K562 (cell line): Measurements from ENCODE around the gene COMMD4. TPM values are rescaled to one million over a fixed set of nuclear protein-coding genes. Genes with fewer than 3 reads are reported as not detected.

Experiments
- ATAC-seq: fragments of 200-7000 bp; cut with Tn5 transposase; 3 replicates; pipeline ENCODE4 v1.9.1; 2020; ENCODE audit warnings: moderate library complexity
- BruUV-seq: library from RNA; stranded (reverse); fragments of 400-500 nt; replicated peaks from 2 replicates; lab custom pipeline; 2021; lab: Mats Ljungman, UMichigan
- CTCF ChIA-PET: fragments of 300-600 bp; formaldehyde crosslinking; extraction: SDS; loops from one replicate; lab custom pipeline; 2021; ENCODE audit warnings: low intra/inter-chr PET ratio; lab: Yijun Ruan, JAX
- POLR2A ChIA-PET: fragments of 300-600, 350-650 bp; sonication (Branson Sonifier 250); formaldehyde crosslinking; extraction: SDS; loops from one replicate; lab custom pipeline; 2021; ENCODE audit warnings: antibody characterized with exemption, inconsistent platforms; lab: Yijun Ruan, JAX
- DNase-seq, 4 experiments: peaks; one replicate each; pipeline versions ENCODE4 v3.0.0 to v3.0.0-alpha.2; 2011 to 2018; ENCODE audit warnings: low spot score in 3 of 4, mixed read lengths in 3 of 4; ENCODE audit errors: extremely low read depth in 1 of 4
- FAIRE-seq: peaks from 2 replicates; lab custom pipeline; 2011; peaks lifted over from hg19 to GRCh38; lab: Jason Lieb, UNC
- H2AFZ ChIP-seq: 2 replicates; pipeline ENCODE4 v1.6.0; 2011; ENCODE audit warnings: low read depth, low read length, control low read depth, inconsistent platforms
- H3K27ac ChIP-seq: fragments of 200-600 bp; 3 replicates; pipeline ENCODE4 v1.8.0; 2011; ENCODE audit warnings: low read depth, mild to moderate bottlenecking, control low read depth, inconsistent platforms, low read length, moderate library complexity, mixed read lengths; ENCODE audit errors: extremely low read depth
- H3K27me3 ChIP-seq, 2 experiments: fragments of 300-600 bp in 1 of 2; 2 replicates in 1 of 2; 3 replicates in 1 of 2; pipeline versions ENCODE4 v1.6.0 to v1.8.0; 2011; ENCODE audit warnings: inconsistent platforms in 2 of 2, low read length in 2 of 2, mild to moderate bottlenecking in 1 of 2, mixed read lengths in 1 of 2, moderate library complexity in 1 of 2; ENCODE audit not compliant: control insufficient read depth in 2 of 2, insufficient read depth in 2 of 2
- H3K36me3 ChIP-seq: fragments of 300-600 bp; 3 replicates; pipeline ENCODE4 v1.8.0; 2011; ENCODE audit warnings: mild to moderate bottlenecking, low read length, inconsistent platforms; ENCODE audit not compliant: control insufficient read depth, insufficient read depth
- H3K4me1 ChIP-seq, 2 experiments: fragments of 200-600 bp in 1 of 2; replicated peaks in 1 of 2; 2 replicates in 1 of 2; 3 replicates in 1 of 2; pipeline versions ENCODE4 v1.5.1 to v1.8.0; 2011; ENCODE audit warnings: inconsistent platforms in 2 of 2, low read length in 2 of 2, mild to moderate bottlenecking in 1 of 2, mixed read lengths in 1 of 2, moderate library complexity in 1 of 2; ENCODE audit not compliant: control insufficient read depth in 2 of 2, insufficient read depth in 2 of 2
- H3K4me2 ChIP-seq: 2 replicates; pipeline ENCODE4 v1.6.1; 2011; ENCODE audit warnings: low read length, control low read depth, inconsistent platforms, mixed read lengths; ENCODE audit not compliant: insufficient read depth
- H3K4me3 ChIP-seq: fragments of 200-600 bp; sonication (generic), shearing (Covaris generic); 2 replicates; pipeline ENCODE4 v1.5.1; 2016; ENCODE audit warnings: control low read depth, inconsistent platforms
- H3K79me2 ChIP-seq: fragments of 200-600 bp; 3 replicates; pipeline ENCODE4 v1.8.0; 2011; ENCODE audit warnings: low read length, inconsistent platforms; ENCODE audit not compliant: control insufficient read depth, insufficient read depth
- H3K9ac ChIP-seq, 2 experiments: 2 replicates each; pipeline versions ENCODE4 v1.6.0 to v1.6.1; 2011; ENCODE audit warnings: low read depth in 2 of 2, low read length in 2 of 2, control low read depth in 1 of 2, inconsistent platforms in 1 of 2, mild to moderate bottlenecking in 1 of 2, mixed read lengths in 1 of 2; ENCODE audit not compliant: insufficient read depth in 1 of 2
- H3K9me1 ChIP-seq: one replicate; pipeline ENCODE4 v1.6.0; 2011; ENCODE audit warnings: inconsistent platforms, mild to moderate bottlenecking, low read length, moderate library complexity; ENCODE audit not compliant: control insufficient read depth, insufficient read depth
- H3K9me3 ChIP-seq: replicated peaks from 2 replicates; pipeline ENCODE4 v1.5.1; 2011; ENCODE audit warnings: low read depth, low read length, inconsistent platforms; ENCODE audit not compliant: control insufficient read depth, insufficient read depth
- H4K20me1 ChIP-seq: replicated peaks from 2 replicates; pipeline ENCODE4 v1.6.1; 2011; ENCODE audit warnings: low read length, inconsistent platforms, mixed read lengths; ENCODE audit not compliant: control insufficient read depth, insufficient read depth
- ATF1 ChIP-seq, 2 experiments: fragments of 450-650 bp in 1 of 2; IDR thresholded peaks; 2 replicates each; pipeline ENCODE4 v1.6.1; 2016; ENCODE audit warnings: missing compliant biosample characterization in 1 of 2, missing genetic modification characterization in 1 of 2
- CREBBP ChIP-seq: IDR thresholded peaks from one replicate; pipeline ENCODE4 v1.6.1; 2012; ENCODE audit warnings: low read depth, mild to moderate bottlenecking, control low read depth, inconsistent platforms, low read length
- E2F3 ChIP-seq: fragments of 250-450 bp; sonication (Bioruptor Pico); IDR thresholded peaks from 2 replicates; pipeline ENCODE4 v1.4.0; 2020; ENCODE audit warnings: mild to moderate bottlenecking
- GMEB1 ChIP-seq: fragments of 250-450 bp; sonication (Bioruptor Pico); IDR thresholded peaks from 2 replicates; pipeline ENCODE4 v1.4.0; 2020; ENCODE audit warnings: mild to moderate bottlenecking
- POLR2G ChIP-seq: fragments of 200-400 bp; formaldehyde crosslinking; IDR thresholded peaks from 2 replicates; pipeline ENCODE4 v1.6.1; 2017; ENCODE audit warnings: low read depth, mild to moderate bottlenecking, antibody characterized with exemption, low read length, moderate library complexity
- RBFOX2 ChIP-seq: fragments of 200-400 bp; formaldehyde crosslinking; IDR thresholded peaks from 2 replicates; pipeline ENCODE4 v1.6.1; 2017; ENCODE audit warnings: low read depth, mild to moderate bottlenecking, low read length, moderate library complexity
- WGBS: fragments of 100-300 bp; shearing (Covaris generic); methylation state at CpG from one replicate; pipeline ENCODE4 v1.1.6; 2016; ENCODE audit warnings: low coverage, mixed read lengths; ENCODE audit not compliant: insufficient coverage; ENCODE audit errors: missing lambda C conversion rate; 5-methylcytosine and 5-hydroxymethylcytosine counted together
- in situ Hi-C: fragments of 300-500 bp; cut with MboI; formaldehyde crosslinking; loops from 4 replicates; pipeline ENCODE4 v1.15.0; 2018; ENCODE audit warnings: inconsistent platforms, mixed read lengths
- intact Hi-C: fragments of 100-400 bp; cut with micrococcal nuclease; formaldehyde crosslinking; loops from 2 replicates; pipeline ENCODE4 v1.14.2; 2022
- polyA plus RNA-seq, 8 experiments: library from polyadenylated mRNA; depleted of rRNA in 4 of 8; stranded (reverse) in 5 of 8; unstranded in 3 of 8; fragments of >200 nt; fragmentation: Nextera tagmentation in 2 of 8; fragmentation: Illumina TruSeq in 1 of 8; extraction: Ambion mirVana in 2 of 8; extraction: Trizol in 1 of 8; gene quantifications; 2 replicates each; pipeline versions ENCODE4 v1.2.1 to v1.2.3, GENCODE V29; 2011 to 2014; ENCODE audit warnings: inconsistent platforms in 1 of 8, missing spikeins in 1 of 8
- total RNA-seq, 7 experiments: library from RNA; depleted of rRNA in 6 of 7; stranded (reverse); fragments of >200 nt in 6 of 7; fragmentation: Illumina TruSeq in 2 of 7; extraction: Trizol in 2 of 7; gene quantifications; 2 replicates each; pipeline versions ENCODE4 v1.2.1 to v1.2.3, GENCODE V29; 2011 to 2021; ENCODE audit warnings: low replicate concordance in 1 of 7

COMMD4 gene
- total and polyA plus RNA-seq, 9 of the 15 experiments (the other 6 are each of a cell fraction or from before 2014, with no cell fraction given): 20.4 to 140 (median 63.9) TPM

DNA sequence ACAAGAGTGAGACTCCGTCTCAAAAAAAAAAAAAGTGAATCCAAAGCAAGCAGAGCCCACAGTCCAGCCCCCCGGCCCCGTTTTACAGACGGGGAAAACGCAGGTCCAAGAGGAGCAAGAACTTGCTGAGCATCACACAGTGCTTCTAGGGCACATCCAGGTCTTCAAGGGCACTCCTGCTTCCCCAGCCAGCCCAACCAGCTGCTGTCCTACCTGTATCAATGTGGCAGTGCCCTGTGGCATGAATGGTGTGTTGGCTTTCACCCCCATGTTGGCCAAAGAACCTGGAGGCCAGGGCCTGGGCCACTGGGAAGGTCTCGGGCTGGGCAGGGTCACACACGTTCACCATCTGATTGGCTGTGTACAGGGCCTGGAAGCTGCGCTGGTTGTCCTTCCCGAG lies 27.9 kb downstream of the COMMD4 start:
- no peak for TF ChIP-seq CREBBP
- peak; percentile 56; the same call in 1 of the 2 replicates for TF ChIP-seq POLR2G
- TF ChIP-seq E2F3 (CRISPR knock-in tag): no peak
- no peak for TF ChIP-seq ATF1 (CRISPR knock-in tag; IDR thresholded peaks at IDR 0.05)
- TF ChIP-seq ATF1 (tag; IDR thresholded peaks at IDR 0.05): no peak
- peak; percentile 51 for TF ChIP-seq RBFOX2
- TF ChIP-seq GMEB1: no peak
- ChIA-PET CTCF (no interaction called here), POLR2A (interaction anchor here (0.6 to 1.4 kb wide), 4 partner anchors 9 to 262 kb away, joined by 3 to 4 read pairs (median 3); partner anchors contain the start of gene SNUPN)
- no peak overlapping the region for H3K27ac ChIP-seq
- peaks cover 10% of the 10 kb centered on the region; the same call in 2 of the 3 replicates for H3K79me2 ChIP-seq
- FAIRE-seq (no peak), DNase-seq (no peak), ATAC-seq (no peak)
- no peak overlapping the region for H3K4me3 ChIP-seq
- no peak overlapping the region for H3K4me2 ChIP-seq
- H3K36me3 ChIP-seq: peaks cover 87% of the 10 kb centered on the region; the same call in 2 of the 3 replicates
- peaks cover 7 to 25% of the 10 kb centered on the region in 2 experiments; a peak in 4 of 5 replicates for H3K4me1 ChIP-seq
- no TSS peak for BruUV-seq
- no peak overlapping the region for H2AFZ ChIP-seq
- H3K9me1 ChIP-seq: peaks cover 3% of the 10 kb centered on the region
- in situ Hi-C loops (no loop called here), intact Hi-C loops (no loop called here)
- H4K20me1 ChIP-seq: peaks cover 7% of the 10 kb centered on the region
- WGBS: 88% methylated on average over 8 of the region's 9 CpGs
- no peaks in the 10 kb centered on the region for H3K9me3 ChIP-seq
- no peaks in the 10 kb centered on the region for H3K27me3 ChIP-seq
- peak overlapping the region in 1 of 2 experiments; percentile 28; a peak in 1 of 4 replicates for H3K9ac ChIP-seq
